ENCODE data around the gene NUDT2.

NUDT2 gene

DNA sequence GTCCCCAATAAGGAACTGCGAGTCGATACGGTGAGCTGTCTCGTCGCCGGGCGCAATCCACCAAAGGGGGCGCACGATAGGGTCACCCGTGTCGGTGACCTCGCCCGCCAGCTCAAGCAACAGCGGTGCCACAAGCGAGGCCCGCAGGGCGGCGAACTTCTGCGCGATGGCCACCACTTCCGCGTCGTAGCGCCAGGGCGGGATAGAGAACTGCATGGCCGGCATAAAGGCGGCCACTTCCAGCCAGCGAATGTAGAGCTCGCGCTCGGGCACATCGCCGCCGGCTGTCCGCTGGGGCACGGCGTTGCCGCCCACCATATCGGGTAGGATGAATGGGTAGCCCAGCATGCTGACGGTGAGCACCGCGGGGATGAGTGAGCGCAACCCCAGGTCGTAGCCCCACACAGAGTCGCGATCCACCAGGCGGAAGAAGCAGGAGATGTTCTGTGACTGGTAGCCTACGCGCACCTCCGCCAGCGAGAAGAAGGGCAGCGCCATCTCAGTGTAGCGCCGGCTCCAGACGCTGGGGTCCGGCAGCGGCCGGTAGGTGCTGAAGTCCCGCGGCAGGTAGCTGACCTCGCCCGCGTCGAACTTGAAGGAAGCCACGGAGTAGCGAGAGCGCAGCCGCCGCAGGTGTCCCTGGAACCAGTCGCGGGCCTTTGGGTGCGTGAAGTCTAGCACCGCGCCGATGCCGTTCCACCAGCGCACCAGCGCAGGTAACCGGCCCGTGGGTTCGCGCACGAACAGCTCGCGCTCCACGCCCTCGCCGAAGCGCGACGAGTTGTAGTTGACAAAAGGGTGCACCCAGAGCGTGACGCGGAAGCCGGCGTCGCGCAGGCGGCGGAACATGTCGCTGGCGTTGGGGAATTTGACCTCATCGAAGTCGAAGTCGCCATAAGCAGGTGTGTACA lies 41.9 kb downstream of the NUDT2 start:
- no peak for DNase-seq
- no peak for ATAC-seq

- DNase-seq (no peak), ATAC-seq (no peak)
These were observed 42.6 kb downstream of the NUDT2 start for GRCh38 chr9:34371886-34372466.

DNA sequence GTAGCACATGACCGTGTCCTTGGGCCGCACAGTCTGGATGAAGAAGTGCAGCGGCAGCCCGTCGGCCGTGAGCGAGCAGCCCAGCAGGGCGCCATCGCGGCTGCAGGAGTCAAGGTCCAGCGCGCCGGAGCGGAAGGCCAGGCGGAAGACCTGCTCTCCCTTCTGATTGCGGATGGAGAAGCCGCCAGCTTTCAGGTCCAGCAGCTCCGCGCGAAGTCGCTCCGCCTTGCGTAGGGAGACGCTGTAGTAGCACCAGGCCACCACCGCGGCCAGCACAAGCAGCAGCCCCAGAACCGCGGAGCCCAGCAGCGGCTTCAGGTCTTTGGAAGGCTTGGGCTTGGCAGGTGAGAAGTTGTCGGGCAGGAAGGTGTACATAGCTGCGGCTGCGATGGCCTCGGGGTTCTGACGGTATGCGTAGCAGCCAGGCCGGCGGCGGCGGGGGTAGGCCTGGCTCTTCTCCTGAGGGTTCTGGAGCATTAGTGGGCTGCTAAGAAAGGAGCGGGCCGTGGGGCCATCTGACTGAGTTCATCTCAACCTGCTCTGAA lies 43.2 kb downstream of the NUDT2 start:
- ATAC-seq: no peak
- no peak for DNase-seq

DNA sequence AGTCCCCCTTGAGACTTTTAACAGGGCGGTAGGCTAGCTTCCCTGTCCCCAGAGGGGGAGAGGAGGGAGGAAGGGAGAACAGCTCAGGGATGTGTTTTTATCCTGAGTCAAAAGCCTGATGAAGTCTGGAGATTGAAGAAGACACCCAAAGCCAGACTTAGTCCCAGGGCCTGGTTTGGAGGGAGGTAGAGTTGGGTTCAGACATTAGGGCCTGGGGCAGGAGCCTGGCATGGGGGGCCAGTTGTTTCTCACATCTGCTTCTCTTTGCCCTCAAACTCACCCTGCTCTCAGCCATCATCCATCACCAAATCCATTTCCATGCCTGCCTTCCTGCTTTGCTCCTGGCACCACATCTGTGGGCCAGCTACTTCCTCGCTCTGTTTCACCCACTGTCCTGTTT lies 44.4 kb downstream of the NUDT2 start:
- DNase-seq (no peak), ATAC-seq (no peak)

GRCh38 chr9:34374339-34374738 lies 45.0 kb downstream of the NUDT2 start:
- ATAC-seq: no peak

GRCh38 chr9:34374905-34375552 lies 45.7 kb downstream of the NUDT2 start:
- ATAC-seq: no peak
- no peak for DNase-seq

More at GRCh38 chr9:34374339-34374738, 45.0 kb downstream of the NUDT2 start:
- no peak for DNase-seq

DNA sequence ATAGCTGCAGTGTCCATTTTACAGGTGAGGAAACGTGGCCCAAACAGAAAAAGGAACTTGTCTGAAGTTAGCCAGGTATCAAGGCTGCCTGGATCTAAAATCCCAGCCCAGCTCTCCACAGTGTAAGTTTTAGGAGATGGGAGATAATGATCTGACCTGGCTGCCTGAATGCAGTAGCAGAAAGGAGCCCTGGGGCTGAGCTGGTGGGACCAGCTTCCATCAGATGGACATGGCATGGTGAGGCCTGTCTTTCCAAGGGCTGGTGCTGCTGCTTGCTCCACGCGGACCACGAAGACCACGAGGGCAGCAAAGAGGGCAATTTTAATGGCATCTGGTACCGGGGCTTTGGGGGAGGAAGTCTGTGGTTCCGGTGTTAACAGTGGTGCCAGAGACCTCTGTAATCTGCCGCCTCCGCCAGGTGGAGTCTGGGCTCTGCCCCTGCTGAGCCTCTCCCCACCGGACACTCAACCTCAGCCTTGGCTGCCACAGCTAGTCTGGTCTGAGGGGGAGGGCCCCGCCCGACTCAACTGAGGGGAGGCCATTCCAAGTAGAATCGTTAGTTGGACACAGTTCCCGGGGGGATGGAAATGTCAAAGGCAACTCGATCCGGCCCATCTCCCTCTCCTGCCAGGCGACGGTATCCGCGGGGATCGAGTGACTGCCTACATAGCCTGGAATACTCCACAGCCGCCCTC lies 46.7 kb downstream of the NUDT2 start:
- ATAC-seq (no peak), DNase-seq (peak; percentile 61)

GRCh38 chr9:34376596-34377403 lies 47.4 kb downstream of the NUDT2 start, which contains the start of gene MYORG:
MYORG (minus strand) TSS chr9:34376898; CDS start chr9:34372943, 3,955 bp downstream.
- ATAC-seq (peak; percentile 91), DNase-seq (peak; percentile 97)

DNA sequence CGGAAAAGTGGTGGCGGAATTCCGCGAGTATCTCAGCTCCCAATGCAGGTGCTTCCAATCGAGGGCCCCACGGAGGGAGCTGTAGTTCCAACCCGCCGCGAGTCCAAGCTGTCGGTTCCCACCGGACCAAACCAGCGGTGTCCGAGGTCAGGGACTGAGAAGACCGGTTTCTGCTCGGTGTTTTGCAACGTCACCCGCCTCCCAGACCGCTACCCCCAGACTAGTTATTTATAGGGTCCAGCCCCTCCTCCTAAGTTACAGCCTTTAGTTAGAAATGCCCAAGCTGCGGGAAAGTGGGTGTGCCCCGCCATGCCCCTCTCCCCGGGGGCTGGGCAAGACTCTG lies 48.0 kb downstream of the NUDT2 start:
- no peak for DNase-seq
- no peak for ATAC-seq

- DNase-seq (no peak), ATAC-seq (no peak)
These were observed 49.1 kb downstream of the NUDT2 start for GRCh38 chr9:34378376-34379060.

- ATAC-seq (peak; percentile 29), DNase-seq (peak; percentile 91)
These were observed 50.1 kb downstream of the NUDT2 start for GRCh38 chr9:34379334-34380033.

- ATAC-seq (no peak), DNase-seq (peak; percentile 26)
These were observed 50.7 kb downstream of the NUDT2 start for GRCh38 chr9:34380034-34380510.

- ATAC-seq (peak; percentile 44), DNase-seq (peak; percentile 79)
These were observed 51.3 kb downstream of the NUDT2 start for GRCh38 chr9:34380511-34381315.

GRCh38 chr9:34381323-34381722 lies 52.0 kb downstream of the NUDT2 start:
- DNase-seq: no peak
- no peak for ATAC-seq

GRCh38 chr9:34382054-34382453 lies 52.7 kb downstream of the NUDT2 start:
- DNase-seq (no peak), ATAC-seq (no peak)

GRCh38 chr9:34382879-34383278 lies 53.5 kb downstream of the NUDT2 start:
- no peak for DNase-seq
- no peak for ATAC-seq

DNA sequence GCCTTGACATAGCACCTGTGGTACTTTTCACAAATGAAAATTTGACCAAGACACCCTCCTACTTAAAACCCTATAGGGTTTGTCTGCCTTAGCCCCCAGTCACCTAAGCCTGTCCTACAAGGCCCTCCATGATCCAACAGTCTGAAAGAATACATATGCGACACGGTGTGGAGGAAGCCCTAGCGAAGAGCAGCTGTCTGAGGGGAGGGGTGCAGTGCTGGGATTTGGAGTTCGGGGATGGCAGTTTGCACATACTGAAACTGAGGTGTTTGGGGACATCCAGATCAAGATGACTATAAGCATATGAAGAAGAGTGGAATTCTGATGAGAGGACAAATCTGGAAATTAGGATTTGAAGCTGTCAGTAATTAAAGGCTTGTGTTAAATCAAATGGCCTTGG lies 54.5 kb downstream of the NUDT2 start:
- DNase-seq (no peak), ATAC-seq (no peak)

GRCh38 chr9:34384368-34385165 lies 55.2 kb downstream of the NUDT2 start:
- DNase-seq: no peak

More at GRCh38 chr9:34384368-34385165, 55.2 kb downstream of the NUDT2 start:
- no peak for ATAC-seq
